Left ventricle myocardium inferior (tissue), 1 donor: ENCODE results near the gene ERH. TPM values are rescaled to one million over a fixed set of nuclear protein-coding genes. Genes with fewer than 3 reads are reported as not detected.

Experiments
- DNase-seq: peaks from one replicate; pipeline ENCODE4 v3.0.0-alpha.2; 2020
- H3K27ac ChIP-seq: fragments of 200-600 bp; replicated peaks from 2 replicates; pipeline ENCODE4 v1.8.0; 2021
- H3K27me3 ChIP-seq: fragments of 200-600 bp; 2 replicates; pipeline ENCODE4 v1.8.0; 2021; ENCODE audit warnings: low read depth
- H3K36me3 ChIP-seq: fragments of 200-600 bp; 2 replicates; pipeline ENCODE4 v1.8.0; 2021
- H3K4me1 ChIP-seq: fragments of 200-600 bp; 2 replicates; pipeline ENCODE4 v1.8.0; 2021
- H3K4me3 ChIP-seq: fragments of 200-600 bp; 2 replicates; pipeline ENCODE4 v1.8.0; 2021; ENCODE audit warnings: mild to moderate bottlenecking, moderate library complexity
- H3K9me3 ChIP-seq: fragments of 200-600 bp; replicated peaks from 2 replicates; pipeline ENCODE4 v1.8.0; 2021
- CTCF ChIP-seq: fragments of 200-600 bp; IDR thresholded peaks from 2 replicates; pipeline ENCODE4 v1.8.0; 2021; ENCODE audit warnings: antibody characterized with exemption, mild to moderate bottlenecking, borderline replicate concordance
- intact Hi-C: fragments of 100-400 bp; cut with micrococcal nuclease; formaldehyde crosslinking; loops from one replicate; pipeline ENCODE4 v1.11.0; 2022
- total RNA-seq: library from RNA; stranded (reverse); fragmentation: NEBNext Ultra II Directional; extraction: Animal tissue kit (Norgen Biotek cat#: 25700); gene quantifications from one replicate; pipeline ENCODE4 v1.2.1, GENCODE V29; 2021
- donor health status: DM: no; HTN: yes; CAD: no; lungs with severe emphysema.

ERH gene
- total RNA-seq, 1 donor from 2014 or later: 105 TPM

GRCh38 chr14:69375182-69375581 lies 22.9 kb downstream of the ERH start:
- no peaks in the 10 kb centered on the region for H3K4me1 ChIP-seq
- peaks cover 6% of the 10 kb centered on the region for H3K9me3 ChIP-seq
- no peak for DNase-seq
- peaks cover 41% of the 10 kb centered on the region for H3K36me3 ChIP-seq
- H3K27me3 ChIP-seq: no peaks in the 10 kb centered on the region
- TF ChIP-seq CTCF: no peak
- intact Hi-C loops: no loop called here
- no peak overlapping the region for H3K4me3 ChIP-seq
- H3K27ac ChIP-seq: no peak overlapping the region

GRCh38 chr14:69374235-69374634 lies 23.9 kb downstream of the ERH start:
- H3K9me3 ChIP-seq: peaks cover 6% of the 10 kb centered on the region
- no peak for DNase-seq
- H3K27ac ChIP-seq: no peak overlapping the region
- no peaks in the 10 kb centered on the region for H3K4me1 ChIP-seq
- TF ChIP-seq CTCF: no peak
- no peaks in the 10 kb centered on the region for H3K27me3 ChIP-seq
- no peak overlapping the region for H3K4me3 ChIP-seq
- intact Hi-C loops: no loop called here
- peaks cover 32% of the 10 kb centered on the region for H3K36me3 ChIP-seq

- intact Hi-C loops: no loop called here
- H3K27me3 ChIP-seq: no peaks in the 10 kb centered on the region
- no peaks in the 10 kb centered on the region for H3K4me1 ChIP-seq
- DNase-seq: no peak
- H3K4me3 ChIP-seq: no peak overlapping the region
- H3K9me3 ChIP-seq: peaks cover 6% of the 10 kb centered on the region
- TF ChIP-seq CTCF: no peak
- H3K36me3 ChIP-seq: peaks cover 26% of the 10 kb centered on the region
- H3K27ac ChIP-seq: no peak overlapping the region
These were observed 25.0 kb downstream of the ERH start for GRCh38 chr14:69373104-69373503.

GRCh38 chr14:69372146-69372545 lies 26.0 kb downstream of the ERH start:
- H3K36me3 ChIP-seq: peaks cover 23% of the 10 kb centered on the region
- no peak for DNase-seq
- no peaks in the 10 kb centered on the region for H3K4me1 ChIP-seq
- H3K4me3 ChIP-seq: no peak overlapping the region
- H3K27ac ChIP-seq: no peak overlapping the region
- H3K27me3 ChIP-seq: no peaks in the 10 kb centered on the region
- intact Hi-C loops: no loop called here
- TF ChIP-seq CTCF: no peak
- H3K9me3 ChIP-seq: peaks cover 6% of the 10 kb centered on the region

- H3K27me3 ChIP-seq: no peaks in the 10 kb centered on the region
- intact Hi-C loops: no loop called here
- no peaks in the 10 kb centered on the region for H3K4me1 ChIP-seq
- no peak for TF ChIP-seq CTCF
- peaks cover 2% of the 10 kb centered on the region for H3K9me3 ChIP-seq
- no peak overlapping the region for H3K4me3 ChIP-seq
- H3K27ac ChIP-seq: no peak overlapping the region
- peaks cover 2% of the 10 kb centered on the region for H3K36me3 ChIP-seq
- DNase-seq: no peak
These were observed 28.0 kb downstream of the ERH start for GRCh38 chr14:69370061-69370460.

- Histone ChIP-seq H3K27ac (no peak overlapping the region), H3K36me3 (no peaks in the 10 kb centered on the region), H3K9me3 (no peaks in the 10 kb centered on the region), H3K4me1 (no peaks in the 10 kb centered on the region), H3K4me3 (no peak overlapping the region), H3K27me3 (no peaks in the 10 kb centered on the region)
- no peak for DNase-seq
- no peak for TF ChIP-seq CTCF
- intact Hi-C loops: no loop called here
These were observed 29.7 kb downstream of the ERH start for GRCh38 chr14:69368381-69368780.
